ENCODE measurements around the gene FBXO3. TPM values are rescaled to one million over a fixed set of nuclear protein-coding genes. Genes with fewer than 3 reads are reported as not detected.
"Not testable (repeated sequence)": the region's sequence is repeated elsewhere in the genome, so short reads cannot be mapped to it uniquely, and the experiment has no call there.

The FBXO3 gene
- total and polyA plus RNA-seq, 2 experiments from 2014 or later: 37.8 to 44.6 TPM

GRCh38 chr11:33797879-33798278 is 23.6 kb upstream of the FBXO3 start:
- Histone ChIP-seq H4K20me1 (ENCODE audit: insufficient read depth) (no peaks in the 10 kb centered on the region), H3K27ac (no peak overlapping the region), H3K9me3 (ENCODE audit: low read depth) (no peaks in the 10 kb centered on the region), H3K36me3 (ENCODE audit: low read depth) (no peaks in the 10 kb centered on the region), H3K27me3 (replicated peaks; ENCODE audit: insufficient read depth) (peaks cover 55% of the 10 kb centered on the region), H3F3A (ENCODE audit: insufficient read depth) (no peaks in the 10 kb centered on the region), H3K4me2 (ENCODE audit: unreplicated experiment) (no peak overlapping the region), H3K4me1 (ENCODE audit: insufficient read depth) (no peaks in the 10 kb centered on the region), H3K79me2 (ENCODE audit: insufficient read depth) (no peaks in the 10 kb centered on the region), H2AFZ (no peak overlapping the region), H3K9ac (no peak overlapping the region), H3K9me2 (ENCODE audit: insufficient read depth) (no peaks in the 10 kb centered on the region), H3K4me3 (no peak overlapping the region)
- no peak for DNase-seq
- no peak for TF ChIP-seq EZH2 (IDR thresholded peaks at IDR 0.05; ENCODE audit: insufficient read depth, poor library complexity, severe bottlenecking)
- TF ChIP-seq EZH2phosphoT487 (IDR thresholded peaks at IDR 0.05; ENCODE audit: insufficient read depth, low read depth): no peak
- in situ Hi-C loops (cut with MboI): no loop called here
- 86 to 89% methylated on average over 3 of the region's 3 CpGs for WGBS, 2 experiments (ENCODE audit: low coverage in 1 of 2, low lambda C conversion rate in 2 of 2, missing lambda C conversion rate in 2 of 2)

DNA sequence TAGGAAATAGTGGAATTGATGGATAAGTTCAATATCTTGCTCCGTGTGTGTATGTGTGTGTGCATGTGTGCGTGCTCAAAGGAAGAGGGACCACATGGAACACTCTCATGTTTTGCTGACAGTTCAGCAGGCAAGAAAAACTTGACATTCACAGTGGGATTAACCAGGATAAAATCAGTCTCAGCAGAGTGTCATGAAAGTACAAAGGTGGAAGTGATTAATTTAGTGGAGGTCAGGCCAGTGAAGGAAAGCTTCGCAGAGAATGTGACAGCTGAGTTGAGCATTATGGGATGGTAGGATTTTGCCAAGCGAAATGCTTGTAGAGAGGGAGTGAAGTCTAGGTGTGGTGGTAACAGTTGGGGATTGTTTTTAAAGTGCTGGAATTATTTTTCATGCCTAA is 15.7 kb upstream of the FBXO3 start:
- no peaks in the 10 kb centered on the region for H3K79me2 ChIP-seq (ENCODE audit: insufficient read depth)
- no peak overlapping the region for H3K9ac ChIP-seq
- H3F3A ChIP-seq (ENCODE audit: insufficient read depth): no peaks in the 10 kb centered on the region
- H4K20me1 ChIP-seq (ENCODE audit: insufficient read depth): no peaks in the 10 kb centered on the region
- no peaks in the 10 kb centered on the region for H3K9me3 ChIP-seq (ENCODE audit: low read depth)
- WGBS, 2 experiments (ENCODE audit: low coverage in 1 of 2, low lambda C conversion rate in 2 of 2, missing lambda C conversion rate in 2 of 2): 30 to 33% methylated on average over 4 of the region's 4 CpGs
- H3K27ac ChIP-seq: no peak overlapping the region
- TF ChIP-seq EZH2phosphoT487 (IDR thresholded peaks at IDR 0.05; ENCODE audit: insufficient read depth, low read depth) (no peak), EZH2 (IDR thresholded peaks at IDR 0.05; ENCODE audit: insufficient read depth, poor library complexity, severe bottlenecking) (no peak)
- no peaks in the 10 kb centered on the region for H3K9me2 ChIP-seq (ENCODE audit: insufficient read depth)
- H3K4me2 ChIP-seq (ENCODE audit: unreplicated experiment): no peak overlapping the region
- in situ Hi-C loops (cut with MboI): no loop called here
- no peak for DNase-seq
- peaks cover 17% of the 10 kb centered on the region; the same call in 1 of the 2 replicates for H3K27me3 ChIP-seq (replicated peaks; ENCODE audit: insufficient read depth)
- H3K4me3 ChIP-seq: no peak overlapping the region
- no peaks in the 10 kb centered on the region for H3K36me3 ChIP-seq (ENCODE audit: low read depth)
- no peaks in the 10 kb centered on the region for H3K4me1 ChIP-seq (ENCODE audit: insufficient read depth)
- no peak overlapping the region for H2AFZ ChIP-seq

GRCh38 chr11:33788095-33788494 is 13.8 kb upstream of the FBXO3 start:
- H3K4me1 ChIP-seq (ENCODE audit: insufficient read depth); H3K4me3 ChIP-seq; H3K4me2 ChIP-seq (ENCODE audit: unreplicated experiment); in situ Hi-C loops (cut with MboI); H3K9ac ChIP-seq; H3F3A ChIP-seq (ENCODE audit: insufficient read depth); H3K36me3 ChIP-seq (ENCODE audit: low read depth); H3K27ac ChIP-seq; H4K20me1 ChIP-seq (ENCODE audit: insufficient read depth); DNase-seq; H3K9me2 ChIP-seq (ENCODE audit: insufficient read depth); H3K27me3 ChIP-seq (replicated peaks; ENCODE audit: insufficient read depth); H2AFZ ChIP-seq; H3K9me3 ChIP-seq (ENCODE audit: low read depth); H3K79me2 ChIP-seq (ENCODE audit: insufficient read depth): not testable (repeated sequence)
- WGBS, 2 experiments (ENCODE audit: low coverage in 1 of 2, low lambda C conversion rate in 2 of 2, missing lambda C conversion rate in 2 of 2): 52 to 62% methylated on average over 2 of the region's 2 CpGs

GRCh38 chr11:33787076-33787475 is 12.8 kb upstream of the FBXO3 start:
- Histone ChIP-seq H3K27me3 (replicated peaks; ENCODE audit: insufficient read depth) (0 out of 2 replicates have a peak, but pooled peaks cover 10% of the 10 kb centered on the region), H3K4me3 (no peak overlapping the region), H3K4me2 (ENCODE audit: unreplicated experiment) (no peak overlapping the region), H3K9ac (no peak overlapping the region), H3K36me3 (ENCODE audit: low read depth) (no peaks in the 10 kb centered on the region), H3K27ac (no peak overlapping the region), H2AFZ (no peak overlapping the region), H3K9me2 (ENCODE audit: insufficient read depth) (no peaks in the 10 kb centered on the region), H3K9me3 (ENCODE audit: low read depth) (no peaks in the 10 kb centered on the region), H3F3A (ENCODE audit: insufficient read depth) (no peaks in the 10 kb centered on the region), H3K79me2 (ENCODE audit: insufficient read depth) (no peaks in the 10 kb centered on the region), H4K20me1 (ENCODE audit: insufficient read depth) (no peaks in the 10 kb centered on the region), H3K4me1 (ENCODE audit: insufficient read depth) (no peaks in the 10 kb centered on the region)
- no peak for TF ChIP-seq EZH2 (IDR thresholded peaks at IDR 0.05; ENCODE audit: insufficient read depth, poor library complexity, severe bottlenecking)
- TF ChIP-seq EZH2phosphoT487 (IDR thresholded peaks at IDR 0.05; ENCODE audit: insufficient read depth, low read depth): no peak
- 41 to 54% methylated on average over 2 of the region's 2 CpGs for WGBS, 2 experiments (ENCODE audit: low coverage in 1 of 2, low lambda C conversion rate in 2 of 2, missing lambda C conversion rate in 2 of 2)
- in situ Hi-C loops (cut with MboI): no loop called here
- DNase-seq: no peak

GRCh38 chr11:33785609-33786008 is 11.3 kb upstream of the FBXO3 start:
- no peaks in the 10 kb centered on the region for H3K9me3 ChIP-seq (ENCODE audit: low read depth)
- no peak overlapping the region for H3K9ac ChIP-seq
- H4K20me1 ChIP-seq (ENCODE audit: insufficient read depth): no peaks in the 10 kb centered on the region
- 68 to 69% methylated on average over 3 of the region's 3 CpGs for WGBS, 2 experiments (ENCODE audit: low coverage in 1 of 2, low lambda C conversion rate in 2 of 2, missing lambda C conversion rate in 2 of 2)
- H2AFZ ChIP-seq: no peak overlapping the region
- H3K27ac ChIP-seq: no peak overlapping the region
- in situ Hi-C loops (cut with MboI): no loop called here
- no peak overlapping the region for H3K4me2 ChIP-seq (ENCODE audit: unreplicated experiment)
- DNase-seq: no peak
- H3K27me3 ChIP-seq (replicated peaks; ENCODE audit: insufficient read depth): 0 out of 2 replicates have a peak, but pooled peaks cover 4% of the 10 kb centered on the region
- no peaks in the 10 kb centered on the region for H3K79me2 ChIP-seq (ENCODE audit: insufficient read depth)
- H3F3A ChIP-seq (ENCODE audit: insufficient read depth): no peaks in the 10 kb centered on the region
- TF ChIP-seq EZH2 (IDR thresholded peaks at IDR 0.05; ENCODE audit: insufficient read depth, poor library complexity, severe bottlenecking) (no peak), EZH2phosphoT487 (IDR thresholded peaks at IDR 0.05; ENCODE audit: insufficient read depth, low read depth) (no peak)
- no peaks in the 10 kb centered on the region for H3K36me3 ChIP-seq (ENCODE audit: low read depth)
- no peaks in the 10 kb centered on the region for H3K9me2 ChIP-seq (ENCODE audit: insufficient read depth)
- H3K4me3 ChIP-seq: no peak overlapping the region
- no peaks in the 10 kb centered on the region for H3K4me1 ChIP-seq (ENCODE audit: insufficient read depth)
